Stimulated activated CD8-positive, alpha-beta memory T cell treated with anti-CD3 and anti-CD28 coated beads, Interleukin-15, amount 100 ng/mL, for 4 hours (primary cell): ENCODE measurements around the gene TMEFF1.

Experiments used
- DNase-seq, 2 donors: peaks; one replicate each; pipeline ENCODE4 v3.0.0-alpha.2; 2020; ENCODE audit warnings: low read depth in 2 of 2

TMEFF1 gene

GRCh38 chr9:100602342-100602801 lies 129.4 kb downstream of the TMEFF1 start:
- no peak for DNase-seq

GRCh38 chr9:100605405-100605804 lies 132.5 kb downstream of the TMEFF1 start:
- DNase-seq = no peak

GRCh38 chr9:100619194-100619593 lies 146.2 kb downstream of the TMEFF1 start:
- DNase-seq = no peak

GRCh38 chr9:100619665-100620064 lies 146.7 kb downstream of the TMEFF1 start:
- no peak for DNase-seq

GRCh38 chr9:100623969-100624368 lies 151.0 kb downstream of the TMEFF1 start:
- no peak for DNase-seq

- no peak for DNase-seq
Measured at GRCh38 chr9:100626949-100627348, 154.0 kb downstream of the TMEFF1 start.
